Measurements from ENCODE around the gene S100A14.

- TF ChIP-seq CTCF (IDR thresholded peaks at IDR 0.05) (no peak), ZBTB33 (IDR thresholded peaks at IDR 0.05; ENCODE audit: borderline replicate concordance, low read depth) (no peak), MXI1 (IDR thresholded peaks at IDR 0.05; ENCODE audit: low read depth, low read length) (no peak), POLR2AphosphoS5 (IDR thresholded peaks at IDR 0.05; ENCODE audit: low read depth, low read length) (no peak), SMC3 (IDR thresholded peaks at IDR 0.05; ENCODE audit: low read depth, low read length) (no peak), GATA2 (CRISPR knock-in tag; IDR thresholded peaks at IDR 0.05) (no peak), CHD2 (IDR thresholded peaks at IDR 0.05; ENCODE audit: low read length, partially characterized antibody) (no peak), PBX3 (IDR thresholded peaks at IDR 0.05) (no peak), REST (IDR thresholded peaks at IDR 0.05; ENCODE audit: low read depth, low read length) (no peak), USF2 (IDR thresholded peaks at IDR 0.05; ENCODE audit: borderline replicate concordance, low read depth, low read length) (no peak), TCF12 (IDR thresholded peaks at IDR 0.05) (no peak), RXRA (IDR thresholded peaks at IDR 0.05; ENCODE audit: borderline replicate concordance, low read depth) (no peak), EP300 (IDR thresholded peaks at IDR 0.05; ENCODE audit: borderline replicate concordance in 1 of 2, low read depth in 1 of 2, low read length in 1 of 2) (no peak)
These were observed 46.7 kb downstream of the S100A14 start for GRCh38 chr1:153569465-153569864.

Data from SK-N-SH (cell line).